H1 (cell line): ENCODE data around the gene UHRF2. TPM values are rescaled to one million over a fixed set of nuclear protein-coding genes. Genes with fewer than 3 reads are reported as not detected.

ENCODE experiments used
- CREB1 ChIP-seq: IDR thresholded peaks from 2 replicates; pipeline ENCODE4 v1.6.1; 2012; ENCODE audit warnings: inconsistent platforms
- EGR1 ChIP-seq: IDR thresholded peaks from 2 replicates; pipeline ENCODE4 v1.6.1; 2011; ENCODE audit warnings: low read depth, low read length, borderline replicate concordance
- KDM5A ChIP-seq: fragments of 200-600 bp; IDR thresholded peaks from 2 replicates; pipeline ENCODE4 v1.7.1; 2012; ENCODE audit warnings: mild to moderate bottlenecking, low read length, inconsistent platforms, mixed read lengths
- POLR2AphosphoS5 ChIP-seq: IDR thresholded peaks from 2 replicates; pipeline ENCODE4 v1.6.1; 2011; ENCODE audit warnings: low read depth, low read length
- ZNF274 ChIP-seq: IDR thresholded peaks from 2 replicates; pipeline ENCODE4 v1.7.0; 2012; ENCODE audit warnings: low read length, borderline replicate concordance; ENCODE audit errors: extremely low read depth
- polyA plus RNA-seq, 7 experiments: library from polyadenylated mRNA; depleted of rRNA in 3 of 7; stranded (reverse) in 5 of 7; unstranded in 2 of 7; fragments of >200 nt in 5 of 7; fragments of 200-250 nt in 2 of 7; gene quantifications; 1 replicate in 5 of 7; 2 replicates in 1 of 7; 4 replicates in 1 of 7; pipeline versions ENCODE4 v1.2.1 to v1.2.3, GENCODE V29; 2011 to 2013; ENCODE audit warnings: missing spikeins in 2 of 7, mixed read lengths in 2 of 7
- total RNA-seq: library from RNA; stranded (reverse); fragmentation: NEBNext Ultra II Directional; extraction: Animal tissue kit (Norgen Biotek cat#: 25700); gene quantifications from 2 replicates; pipeline ENCODE4 v1.2.1, GENCODE V29; 2021

The UHRF2 gene
- total and polyA plus RNA-seq, 2 of the 8 experiments (the other 6 are each of a cell fraction or from before 2014, with no cell fraction given), result 31.8 to 48.0 TPM

DNA sequence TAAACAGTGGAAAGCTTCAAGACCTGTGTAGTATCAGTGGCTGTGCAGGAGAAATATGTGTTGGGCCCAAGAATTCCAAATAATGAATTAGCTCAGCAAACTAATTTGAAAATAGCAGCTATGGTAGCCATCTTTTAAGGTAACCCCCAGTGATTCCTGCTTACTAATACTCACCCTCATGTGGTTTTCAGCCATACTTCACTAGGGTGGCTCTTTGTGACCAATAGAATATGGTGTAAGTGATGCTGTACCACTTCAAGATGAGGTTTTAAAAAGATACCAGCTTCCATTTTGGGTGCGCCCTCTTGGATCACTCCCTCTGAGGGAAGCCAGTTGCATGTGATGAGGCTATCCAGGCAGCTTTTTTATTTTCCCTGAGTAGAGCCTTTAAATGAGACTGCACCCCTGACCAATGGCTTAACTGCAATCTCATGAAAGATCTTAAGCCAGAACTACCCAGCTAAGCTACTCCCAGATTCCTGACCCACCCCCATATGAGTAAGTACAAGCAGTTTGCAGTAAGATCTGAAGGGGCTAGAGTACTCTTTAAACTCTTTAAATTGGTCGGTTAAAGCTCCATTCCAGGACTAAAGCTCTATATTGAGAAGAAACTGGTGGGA is 58.3 kb downstream of the UHRF2 start (continued):
- TF ChIP-seq POLR2AphosphoS5 (no peak), EGR1 (no peak), ZNF274 (no peak), CREB1 (no peak), KDM5A (no peak)
